HG02973 (cell line): Measurements from ENCODE around the gene PCSK4.
"Not testable (repeated sequence)": the region's sequence is repeated elsewhere in the genome, so short reads cannot be mapped to it uniquely, and the experiment has no call there.

ENCODE experiments used
- ATAC-seq: cut with Tn5 transposase; IDR thresholded peaks from one replicate; pipeline ENCODE4 v1.9.1; 2021; ENCODE audit warnings: moderate library complexity; ENCODE audit not compliant: unreplicated experiment

Gene PCSK4

DNA sequence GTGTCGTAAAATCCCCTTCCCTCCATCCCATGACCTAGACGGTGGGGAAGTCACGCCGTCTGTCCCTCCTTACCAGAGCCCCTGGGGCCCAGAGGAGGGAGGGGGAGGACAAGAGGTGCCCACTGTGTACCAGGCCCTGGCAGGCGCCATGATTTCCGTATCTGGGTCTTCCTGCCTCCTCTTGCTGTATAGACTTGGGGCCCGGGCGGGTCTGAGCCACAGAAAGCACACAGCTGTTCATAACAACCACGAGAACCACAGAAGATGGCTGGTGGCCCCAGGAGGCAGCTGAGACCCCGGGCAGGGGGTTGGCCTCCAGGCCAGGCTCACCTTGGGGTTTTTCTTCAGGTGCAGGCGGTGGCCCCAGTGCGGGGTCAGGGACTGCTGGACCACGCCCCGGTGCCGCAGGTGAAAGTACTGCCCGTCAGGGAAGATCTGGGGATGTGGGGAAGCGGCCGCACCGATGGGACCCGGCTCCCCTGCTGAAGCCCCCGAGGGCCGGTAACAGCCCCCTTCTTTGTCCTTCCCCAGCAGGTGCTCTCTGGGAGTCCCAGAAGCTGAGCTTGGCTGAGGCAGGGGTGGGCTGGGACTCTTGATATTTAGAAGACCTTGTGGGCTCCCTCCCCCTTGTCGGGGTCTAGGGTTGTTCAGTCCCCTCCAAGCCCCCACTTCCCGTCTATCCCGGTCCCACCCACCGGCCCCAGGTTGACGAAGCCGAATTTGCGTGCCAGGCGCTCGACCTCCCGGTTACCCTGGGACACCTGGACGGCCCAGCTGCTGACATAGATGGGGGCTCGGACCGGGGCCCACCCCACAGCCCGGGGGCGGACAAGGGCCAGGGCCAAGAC, 463 bp downstream of the PCSK4 start:
- no peak for ATAC-seq

DNA sequence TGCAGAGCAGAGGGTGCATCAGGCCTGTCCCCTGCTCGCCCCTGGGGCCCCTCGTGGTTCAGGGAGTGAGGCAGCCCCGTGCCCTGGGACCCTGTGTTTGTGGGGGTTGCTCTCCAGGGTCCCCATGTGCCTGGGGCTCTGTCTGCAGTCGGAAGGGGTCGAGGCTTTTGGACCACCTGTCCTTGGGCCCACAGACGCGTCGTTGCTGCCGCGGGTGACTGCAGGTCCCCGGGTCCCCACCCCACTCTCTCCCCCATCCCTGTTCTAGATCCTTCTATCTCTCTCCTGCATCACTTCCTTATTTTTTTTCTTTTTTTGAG, 1.9 kb downstream of the PCSK4 start:
- ATAC-seq = no peak

DNA sequence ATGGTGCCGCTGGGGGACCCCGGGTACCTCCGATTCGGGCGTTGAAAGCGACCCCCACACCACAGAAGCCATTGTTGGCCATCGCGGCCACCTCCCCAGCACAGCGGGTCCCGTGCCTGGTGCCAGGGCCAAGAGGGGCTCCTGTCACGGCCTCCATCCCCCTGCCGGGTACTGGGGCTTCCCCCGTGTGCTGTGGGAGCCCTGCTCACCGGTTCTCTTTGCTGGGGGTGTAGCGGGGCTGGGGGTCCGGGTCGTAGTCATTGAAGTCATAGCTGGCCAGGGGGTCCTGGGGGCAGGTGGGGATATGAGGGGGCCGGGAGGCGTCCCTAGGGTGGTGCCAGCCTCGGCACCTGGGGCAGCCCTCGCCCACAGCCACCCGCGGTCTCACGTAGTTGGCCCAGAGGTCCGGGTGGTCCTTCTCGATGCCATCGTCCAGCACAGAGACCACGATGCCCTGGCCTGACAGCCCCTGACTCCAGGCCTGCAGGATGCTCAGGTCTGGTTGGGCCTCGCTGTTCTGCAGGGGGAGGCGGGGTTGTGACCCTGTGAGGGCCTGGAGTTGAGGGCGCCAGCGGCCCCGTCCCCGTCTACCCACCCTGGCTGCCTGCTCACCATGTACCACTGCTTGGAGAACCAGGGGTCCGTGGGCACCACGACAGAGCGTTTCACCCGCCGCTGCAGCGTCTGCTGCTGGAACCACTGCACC, 2.4 kb downstream of the PCSK4 start:
- no peak for ATAC-seq

GRCh38 chr19:1486720-1487575, 3.2 kb downstream of the PCSK4 start:
- ATAC-seq = no peak

GRCh38 chr19:1483979-1484428, 6.1 kb downstream of the PCSK4 start:
- no peak for ATAC-seq

GRCh38 chr19:1483131-1483978, 6.8 kb downstream of the PCSK4 start:
- ATAC-seq = no peak

DNA sequence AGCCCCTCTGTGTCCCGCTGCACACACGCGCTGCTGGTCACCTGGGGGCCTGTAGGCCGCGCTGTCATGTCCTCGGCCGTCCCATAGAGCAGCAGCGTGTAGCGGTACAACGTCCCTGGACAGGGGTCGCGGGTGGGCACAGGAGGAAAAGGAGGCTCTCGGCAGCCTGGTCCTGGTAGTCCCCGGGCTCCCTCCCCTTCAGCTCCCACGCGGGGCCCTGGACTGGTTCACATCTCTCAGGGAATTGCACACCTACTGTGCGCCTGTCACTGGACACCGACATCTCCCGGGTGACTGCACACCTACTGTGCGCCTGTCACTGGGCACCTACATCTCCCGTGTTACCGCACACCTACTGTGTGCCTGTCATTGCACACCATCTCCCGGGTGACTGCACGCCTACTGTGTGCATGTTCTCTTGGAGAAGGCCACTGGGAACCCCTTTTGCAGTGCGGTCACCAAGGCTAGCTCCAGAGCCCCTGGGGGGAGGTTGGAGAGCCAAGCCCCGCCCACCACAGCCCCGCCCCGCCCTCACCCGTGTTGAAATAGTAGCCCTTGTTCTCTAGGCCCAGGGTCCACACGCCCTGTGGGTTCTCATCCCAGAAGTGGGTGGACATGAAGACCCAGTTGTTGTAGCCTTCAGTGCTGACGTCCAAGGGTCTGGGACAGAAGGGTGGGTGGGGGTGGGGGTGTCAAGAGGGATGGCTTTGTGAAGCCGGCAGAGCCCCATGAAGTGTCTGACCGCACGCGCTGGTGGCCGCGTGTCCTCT, 7.6 kb downstream of the PCSK4 start:
- no peak for ATAC-seq

DNA sequence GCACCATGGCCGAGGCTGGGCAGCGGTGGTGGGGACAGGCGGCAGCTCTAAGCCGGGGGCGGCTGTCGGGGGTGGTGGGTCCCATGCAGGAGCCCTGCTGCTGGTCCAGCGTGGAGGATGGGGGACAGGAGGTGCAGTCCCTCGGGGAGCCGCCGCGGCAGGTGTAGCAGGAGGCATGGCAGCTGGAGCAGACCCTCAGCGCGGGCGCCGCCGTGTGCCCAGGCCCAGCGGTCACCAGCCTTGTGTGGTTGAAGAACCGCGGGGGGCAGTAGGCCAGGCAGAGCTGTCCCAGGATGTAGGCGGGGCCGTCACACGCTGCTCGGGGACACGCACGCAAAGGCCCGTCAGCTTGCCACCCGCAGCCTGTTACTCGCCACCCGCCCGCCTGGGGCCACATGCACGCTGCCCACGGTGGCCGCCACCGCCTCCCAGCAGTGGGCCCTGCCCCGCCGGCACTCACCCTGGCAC, 8.2 kb downstream of the PCSK4 start:
- ATAC-seq = no peak

GRCh38 chr19:1481224-1481892, 8.8 kb downstream of the PCSK4 start:
- no peak for ATAC-seq

DNA sequence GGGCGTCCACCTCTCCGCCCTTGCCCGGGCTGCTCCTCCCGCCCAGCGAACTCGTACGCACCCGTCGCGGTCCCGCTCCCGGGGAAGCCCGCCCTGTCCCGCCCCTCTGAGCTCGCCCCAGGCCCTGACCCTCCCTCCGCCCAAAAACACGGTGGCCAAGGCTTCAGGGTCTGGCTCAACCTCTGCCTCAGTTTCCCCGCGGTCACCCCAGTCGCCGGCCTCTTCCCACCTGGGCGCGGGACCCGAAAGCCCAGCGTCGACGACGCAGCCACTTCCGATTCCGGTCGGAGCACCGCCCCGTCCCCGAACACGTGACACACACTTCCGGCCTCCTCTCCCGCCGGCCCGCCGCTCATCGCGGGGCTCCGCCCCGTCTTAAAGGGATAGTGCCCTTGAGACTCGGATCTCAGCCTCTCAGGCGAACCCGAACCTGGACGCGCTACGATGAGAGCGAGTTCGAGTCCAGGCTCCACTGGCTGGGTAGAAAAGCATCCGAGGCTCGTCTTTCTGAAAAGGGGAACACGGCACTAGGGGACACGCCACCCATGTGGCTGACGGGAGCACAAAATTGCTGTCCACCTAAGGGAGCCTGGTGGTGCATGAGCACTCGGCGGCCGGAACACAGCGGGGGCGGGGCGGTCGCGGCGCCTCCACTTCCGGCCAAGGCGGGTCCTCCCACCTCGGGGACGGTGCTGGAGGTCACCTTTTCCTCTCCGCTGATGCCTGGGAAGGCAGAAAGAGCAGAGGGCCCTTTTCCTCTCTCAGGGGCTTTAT, 11.0 kb downstream of the PCSK4 start, which contains the start of gene C19orf25:
C19orf25 (minus strand) TSS at position 282 of the 774 bp plus-strand sequence. CDS start 312 bp downstream, outside the sequence.
- ATAC-seq = peak; percentile 70

DNA sequence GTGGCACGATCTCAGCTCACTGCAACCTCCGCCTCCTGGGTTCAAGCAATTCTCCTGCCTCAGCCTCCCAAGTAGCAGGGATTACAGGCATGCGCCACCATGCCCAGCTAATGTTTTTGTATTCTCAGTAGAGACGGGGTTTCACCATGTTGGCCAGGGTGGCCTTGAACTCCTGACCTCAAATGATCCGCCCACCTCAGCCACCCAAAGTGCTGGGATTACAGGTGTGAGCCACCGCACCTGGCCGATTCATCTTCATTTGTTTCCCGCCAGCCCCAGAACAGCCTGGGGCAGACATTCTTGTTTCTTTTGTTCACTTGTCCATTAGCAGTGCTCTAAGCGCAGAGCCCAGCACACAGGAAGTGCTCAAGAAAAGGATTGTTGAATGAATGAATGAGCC, 13.1 kb downstream of the PCSK4 start:
- ATAC-seq = not testable (repeated sequence)

DNA sequence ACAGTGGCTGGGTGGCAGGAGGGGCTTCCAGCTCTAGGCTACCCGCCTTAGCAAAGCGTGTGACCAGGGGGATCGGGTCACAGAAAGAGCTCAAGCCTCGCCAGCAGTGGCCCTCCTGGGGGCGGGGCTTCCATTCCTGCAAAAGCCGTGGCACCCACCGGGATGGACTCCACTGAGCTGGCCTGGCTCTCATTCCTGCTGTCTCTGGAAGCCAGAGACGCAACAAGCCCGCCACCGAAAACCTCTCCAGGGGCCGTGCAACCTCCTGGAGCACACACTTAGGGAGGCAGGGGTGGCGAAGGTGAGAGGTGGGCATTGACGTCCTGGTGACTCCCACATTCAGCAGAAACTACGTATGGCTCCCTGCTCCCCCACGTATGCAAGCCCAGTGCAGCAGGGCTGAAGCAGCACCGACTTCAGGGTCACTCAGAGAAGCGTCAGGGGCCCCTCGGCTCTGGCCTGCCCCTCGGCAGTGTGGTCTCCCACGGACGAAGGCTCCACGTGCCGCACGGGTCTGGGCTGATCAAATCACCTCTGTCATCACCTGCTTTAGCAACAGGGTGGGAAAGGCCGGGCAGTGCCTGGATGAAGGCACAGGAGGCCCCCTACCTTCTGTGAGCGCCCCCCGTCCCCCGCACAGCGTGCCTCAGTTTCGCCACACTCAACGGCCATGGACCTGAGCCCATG, 14.3 kb downstream of the PCSK4 start:
- ATAC-seq = no peak

- no peak for ATAC-seq
Measured at GRCh38 chr19:1474765-1475351, 15.3 kb downstream of the PCSK4 start.

GRCh38 chr19:1474011-1474764, 16.0 kb downstream of the PCSK4 start:
- no peak for ATAC-seq

DNA sequence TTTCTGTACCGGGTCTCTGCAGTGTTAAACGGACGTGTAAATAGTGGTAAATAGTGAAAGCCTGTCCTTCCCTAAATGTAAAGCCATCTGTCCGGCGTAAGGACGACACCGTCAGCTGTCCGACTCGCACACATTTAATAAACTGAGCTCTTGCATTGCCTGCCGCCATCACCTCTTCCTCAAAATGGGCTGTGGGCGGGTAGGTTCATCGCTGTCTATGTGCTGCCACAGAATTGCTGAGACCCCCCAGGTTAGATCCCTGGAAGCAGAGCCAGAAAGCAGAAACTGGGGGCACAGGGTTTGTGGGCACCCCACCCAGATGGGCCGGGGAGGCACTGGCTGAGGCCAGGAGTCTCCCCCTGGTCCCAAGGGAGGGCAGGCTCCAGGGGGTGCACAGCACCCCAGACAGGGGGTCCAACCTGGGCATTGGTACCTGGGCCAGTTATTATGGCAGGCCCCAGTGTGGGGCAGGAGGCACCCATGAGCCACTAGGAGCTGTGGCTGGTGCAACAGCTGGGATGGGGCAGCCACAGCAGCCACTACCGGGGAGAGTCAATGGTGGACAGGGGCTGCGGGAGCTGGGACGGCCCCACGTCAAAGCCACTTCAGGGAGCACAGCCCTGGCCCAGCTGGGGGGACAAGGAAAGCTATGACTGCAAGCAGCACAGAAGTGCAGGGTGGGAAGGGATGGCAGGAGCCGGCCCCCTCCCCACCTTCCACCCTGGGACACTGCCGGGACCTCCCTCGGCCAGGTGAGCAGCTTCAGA, 16.9 kb downstream of the PCSK4 start:
- no peak for ATAC-seq
